SW 1271 (cell line): Measurements from ENCODE around the gene LDLRAD4.

ENCODE experiments used
- DNase-seq, 2 experiments: peaks; one replicate each; lab custom pipeline; 2025; lab: John Stamatoyannopoulos, UW

Gene LDLRAD4

GRCh38 chr18:13514558-13514957 lies 296.0 kb downstream of the LDLRAD4 start:
- DNase-seq = no peak

DNA sequence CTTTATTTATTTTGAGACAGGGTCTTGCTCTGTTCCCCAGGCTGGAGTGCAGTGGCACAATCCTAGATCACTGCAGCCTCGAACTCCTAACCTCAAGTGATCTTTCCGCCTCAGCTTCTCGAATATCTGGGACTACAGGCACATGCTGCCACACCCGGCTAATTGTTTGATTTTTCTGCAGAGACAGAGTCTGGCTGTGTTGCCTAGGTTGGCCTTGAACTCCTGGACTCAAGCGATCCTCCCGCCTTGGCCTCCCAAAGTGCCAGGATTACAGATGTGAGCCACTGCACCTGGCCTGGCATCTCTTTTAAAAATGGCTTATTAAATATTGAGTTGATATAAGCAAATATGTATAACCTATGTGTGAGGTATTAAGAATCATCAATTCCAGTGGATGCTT lies 298.3 kb downstream of the LDLRAD4 start:
- DNase-seq = no peak

GRCh38 chr18:13517369-13517768 lies 298.8 kb downstream of the LDLRAD4 start:
- DNase-seq = no peak

DNA sequence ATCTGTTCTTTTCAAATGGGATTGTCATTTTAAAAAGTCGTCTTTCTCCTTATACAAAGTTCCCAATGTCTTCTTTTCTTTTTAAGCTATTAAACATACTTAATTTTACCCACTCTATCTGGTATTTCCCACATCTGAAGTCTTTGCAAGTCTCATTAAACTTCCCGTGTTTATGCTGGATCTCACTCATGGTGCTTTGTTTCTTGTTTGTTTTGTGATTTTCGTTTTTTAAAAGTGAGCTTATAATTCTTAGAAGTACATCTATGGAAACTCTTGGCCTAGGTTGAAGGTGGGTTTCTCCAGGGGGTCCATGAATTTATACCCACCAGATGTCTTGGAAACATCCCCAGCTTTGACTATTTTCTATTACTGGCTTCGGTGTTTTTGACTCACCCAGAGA lies 299.8 kb downstream of the LDLRAD4 start:
- DNase-seq = no peak

DNA sequence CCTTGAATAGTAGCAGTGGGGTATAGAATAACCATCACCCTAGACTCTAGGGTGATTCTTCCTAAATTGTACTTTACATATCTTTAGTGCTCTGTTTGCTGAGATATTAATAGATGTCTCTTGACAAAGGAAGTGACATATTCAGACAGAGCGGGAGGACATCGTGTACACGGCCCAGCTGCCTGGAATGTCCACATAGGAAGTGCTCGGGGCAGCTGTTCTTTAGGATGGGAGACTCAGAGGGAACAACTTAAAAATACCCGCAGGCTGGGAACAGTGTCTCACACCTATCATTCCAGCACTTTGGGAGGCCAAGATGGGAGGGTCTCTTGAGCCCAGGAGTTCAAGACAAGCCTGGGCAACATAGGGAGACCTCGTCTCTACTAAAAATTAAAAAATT lies 301.7 kb downstream of the LDLRAD4 start:
- DNase-seq = no peak

DNA sequence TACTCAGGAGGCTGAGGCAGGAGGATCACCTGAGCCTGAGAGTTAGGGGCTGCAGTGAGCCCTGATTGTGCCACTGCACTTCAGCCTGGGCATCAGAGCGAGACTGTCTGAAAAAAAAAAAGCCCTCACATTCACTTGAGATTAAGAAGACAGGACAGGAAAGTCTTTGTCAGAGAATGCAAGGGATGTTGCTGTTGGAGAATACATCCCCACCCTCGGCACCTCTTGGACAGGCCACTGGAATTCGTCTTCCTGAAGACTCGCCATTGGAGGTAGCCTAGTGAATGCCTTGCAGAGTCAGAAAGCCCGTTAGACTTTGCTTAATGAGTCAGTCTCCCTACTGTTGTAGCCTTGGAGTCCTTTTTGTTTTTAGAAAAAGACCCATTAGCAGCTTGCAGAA lies 302.2 kb downstream of the LDLRAD4 start:
- DNase-seq = no peak

GRCh38 chr18:13521418-13521817 lies 302.9 kb downstream of the LDLRAD4 start:
- DNase-seq = no peak

DNA sequence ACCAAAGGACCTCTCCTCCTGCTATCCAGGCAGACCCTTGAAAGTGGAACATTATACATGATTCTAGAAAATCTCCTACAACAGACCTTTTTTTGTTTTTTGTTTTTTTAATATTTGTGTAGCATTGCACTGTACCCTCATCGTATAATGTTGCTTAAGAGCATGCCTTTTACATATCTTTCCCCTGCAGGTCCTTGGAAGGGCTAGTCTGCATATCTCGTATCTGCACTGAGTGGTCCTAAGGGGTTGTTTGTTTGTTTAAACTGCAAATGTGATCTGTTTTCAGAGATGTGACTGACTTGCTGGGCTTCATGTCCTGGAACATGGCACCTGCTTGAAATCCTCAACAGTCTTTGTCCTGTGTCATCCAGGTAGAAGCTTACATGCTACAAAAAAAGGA lies 303.7 kb downstream of the LDLRAD4 start:
- no peak for DNase-seq

DNA sequence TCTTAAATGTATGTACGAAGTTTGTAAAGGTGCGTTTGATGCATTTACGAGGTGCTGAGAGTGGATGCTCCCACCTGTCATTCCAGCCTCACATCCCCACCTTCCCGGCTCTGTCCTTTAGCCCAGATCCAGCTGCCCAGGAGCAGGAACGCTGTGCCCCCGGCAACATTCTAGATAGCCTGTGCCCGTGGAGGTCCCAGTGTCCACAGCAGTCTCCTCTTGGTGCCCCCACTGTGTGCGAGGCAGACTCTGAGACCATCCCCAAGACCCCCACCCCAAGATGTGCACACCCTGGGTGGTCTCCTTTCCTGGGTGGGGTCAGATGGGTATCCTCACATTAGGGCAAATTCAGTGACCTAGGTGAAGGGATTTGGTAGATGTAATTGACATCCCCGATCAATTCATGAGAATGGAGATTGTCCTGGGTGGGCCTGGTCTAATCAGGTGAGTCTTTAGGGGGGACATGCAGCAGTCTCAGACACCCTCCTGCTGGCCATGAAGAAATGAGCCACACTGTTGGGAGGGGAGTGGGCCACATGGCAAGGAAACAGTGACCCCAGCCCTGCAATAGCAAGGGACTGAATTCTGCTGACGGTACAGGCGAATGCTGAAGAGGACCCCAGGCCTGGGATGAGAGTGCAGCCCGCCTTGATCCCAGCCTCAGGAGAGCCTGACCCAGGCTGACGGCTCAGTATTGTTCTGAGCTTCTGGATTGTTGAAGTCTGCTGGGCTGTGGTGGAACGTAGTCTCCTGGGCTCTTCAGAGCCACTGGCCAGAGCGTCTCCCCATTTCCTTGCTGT lies 304.5 kb downstream of the LDLRAD4 start:
- no peak for DNase-seq

GRCh38 chr18:13524054-13524453 lies 305.5 kb downstream of the LDLRAD4 start:
- DNase-seq = no peak

DNA sequence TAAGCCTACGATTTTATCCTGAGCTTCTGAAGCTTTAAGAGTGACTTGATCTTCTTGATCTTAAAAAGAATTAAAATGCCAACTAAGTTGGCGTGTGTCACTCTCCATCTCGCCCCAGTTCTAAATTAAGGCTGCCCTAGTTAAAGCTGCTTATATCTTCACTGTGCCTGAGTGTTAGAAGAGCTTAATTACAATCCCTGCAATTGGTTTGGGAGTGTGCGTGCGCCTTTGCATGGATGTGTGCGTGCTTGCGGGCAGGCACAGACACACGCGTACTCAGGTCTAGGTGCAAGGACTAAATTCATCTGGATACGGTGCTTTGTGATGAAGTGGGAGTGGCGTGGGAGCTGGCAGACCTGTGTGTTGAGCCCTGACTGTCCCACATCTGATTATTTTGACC lies 306.3 kb downstream of the LDLRAD4 start:
- DNase-seq = no peak

DNA sequence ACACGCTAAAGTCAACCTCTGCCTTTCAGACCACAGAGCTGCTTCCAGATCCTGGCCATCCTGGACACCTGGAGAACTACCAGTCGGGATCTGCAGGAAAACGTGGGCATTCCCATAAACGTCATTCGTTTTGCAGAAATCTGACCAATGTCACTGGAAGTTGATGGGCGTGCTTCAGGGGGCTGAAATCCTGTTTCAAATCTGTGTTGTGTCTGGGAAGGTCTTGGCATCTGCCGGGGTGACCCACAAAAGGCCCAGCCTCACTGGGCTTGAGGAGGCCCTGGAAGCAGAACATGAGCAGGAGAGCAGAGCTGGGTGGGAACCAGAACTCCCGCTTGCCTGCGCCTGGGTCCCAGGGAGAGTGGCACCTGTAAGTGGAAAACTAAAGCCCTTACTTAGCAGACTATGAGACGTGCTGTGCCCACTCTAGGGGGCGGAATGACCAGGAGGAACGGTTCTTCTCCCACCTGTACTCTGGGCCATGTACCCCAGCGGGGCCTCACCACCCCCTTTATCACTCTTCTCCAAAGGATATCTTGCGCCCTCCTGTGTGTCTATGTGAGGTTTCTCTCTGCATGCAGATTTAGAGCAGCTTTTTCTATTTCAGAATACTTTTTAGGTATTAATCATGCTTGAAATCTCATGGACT lies 306.9 kb downstream of the LDLRAD4 start:
- no peak for DNase-seq

- no peak for DNase-seq
These were observed 308.0 kb downstream of the LDLRAD4 start for GRCh38 chr18:13526519-13526918.

DNA sequence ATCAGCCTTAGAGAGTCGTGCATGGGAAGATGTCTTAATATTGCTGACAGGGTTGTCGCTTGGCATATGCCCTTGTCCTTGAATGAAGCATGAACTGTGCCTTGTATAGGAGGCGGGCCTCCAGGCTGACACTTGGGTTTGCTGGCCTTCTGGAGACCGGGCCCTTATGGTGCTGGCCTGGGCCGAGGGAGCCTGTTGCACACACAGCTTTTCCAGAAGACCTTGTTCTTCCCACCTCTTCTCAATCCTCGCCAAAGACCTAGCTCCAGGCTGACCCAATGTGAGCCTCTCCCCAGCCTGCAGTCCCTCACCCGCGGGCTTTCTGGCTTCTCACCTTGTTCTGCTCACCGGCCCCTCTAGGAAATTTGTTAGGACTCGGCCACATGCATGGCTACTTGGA lies 308.7 kb downstream of the LDLRAD4 start:
- no peak for DNase-seq

- no peak for DNase-seq
These were observed 309.2 kb downstream of the LDLRAD4 start for GRCh38 chr18:13527730-13528129.

GRCh38 chr18:13528739-13529392 lies 310.3 kb downstream of the LDLRAD4 start:
- DNase-seq = no peak

GRCh38 chr18:13530033-13530878 lies 311.7 kb downstream of the LDLRAD4 start:
- no peak for DNase-seq

GRCh38 chr18:13530879-13531387 lies 312.4 kb downstream of the LDLRAD4 start:
- peak in 1 of 2 experiments; percentile 0 for DNase-seq

DNA sequence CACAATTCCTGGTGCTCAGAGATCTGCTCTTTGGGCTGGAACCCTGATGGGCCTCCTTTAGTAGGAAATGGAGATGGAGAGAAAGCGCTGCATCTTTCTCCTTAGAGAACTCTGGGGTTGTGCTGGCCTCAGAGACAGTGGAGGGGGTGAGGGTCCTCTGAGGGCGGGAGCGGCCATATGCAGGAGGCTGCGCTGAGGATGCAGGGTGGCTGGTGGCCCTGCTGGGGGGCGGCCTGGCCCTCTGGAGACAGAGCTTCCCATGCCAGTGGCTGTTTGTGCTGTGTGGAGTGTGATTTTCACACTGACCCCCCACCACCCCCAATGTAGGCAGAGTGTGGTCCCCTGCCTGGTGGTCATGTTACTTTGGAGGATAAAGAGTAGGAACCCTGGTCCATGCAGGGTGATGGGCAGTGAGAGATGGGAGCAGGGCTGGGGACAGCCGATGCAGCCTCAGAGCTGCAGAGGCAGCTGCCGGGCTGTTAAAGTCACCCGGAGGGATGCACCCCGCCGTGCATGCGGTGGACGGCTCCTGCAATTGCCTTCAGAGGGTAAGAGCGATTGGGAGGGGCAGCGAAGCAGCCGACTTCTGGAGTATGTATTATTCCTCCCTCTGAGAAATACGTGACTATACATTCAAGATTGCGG lies 313.2 kb downstream of the LDLRAD4 start:
- no peak for DNase-seq

DNA sequence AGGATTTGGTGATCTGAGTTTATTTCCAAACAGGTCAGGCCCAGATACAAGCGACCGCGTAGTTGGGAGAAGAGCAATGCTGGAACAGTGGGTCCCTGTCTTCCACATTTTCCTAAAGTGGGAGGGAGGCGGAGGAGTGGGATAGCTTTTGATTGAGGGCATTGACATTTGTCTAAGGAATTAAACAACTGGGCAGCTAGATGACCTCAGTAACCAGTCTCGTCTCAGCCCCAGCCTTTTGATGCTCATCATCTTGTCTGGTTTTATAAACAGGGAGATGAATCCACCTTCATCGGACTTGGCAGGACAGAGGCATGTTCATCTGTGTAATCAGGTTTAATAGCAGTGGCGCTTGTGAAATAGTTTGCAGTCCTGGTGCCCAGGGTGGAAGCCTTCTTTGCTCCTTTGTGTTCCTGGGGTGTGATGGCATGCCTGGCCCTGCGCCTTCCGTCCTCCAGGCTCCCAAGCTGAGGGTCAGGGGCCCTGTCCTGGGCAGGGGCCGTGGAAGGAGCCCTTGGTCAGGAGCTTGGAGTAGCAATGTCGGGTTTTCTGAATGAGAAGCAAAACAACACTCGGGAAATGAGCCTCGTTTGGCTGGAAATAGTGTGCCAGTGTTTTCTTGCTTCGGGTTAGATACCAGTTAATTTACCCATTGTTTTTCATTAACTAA lies 314.0 kb downstream of the LDLRAD4 start:
- DNase-seq = no peak

DNA sequence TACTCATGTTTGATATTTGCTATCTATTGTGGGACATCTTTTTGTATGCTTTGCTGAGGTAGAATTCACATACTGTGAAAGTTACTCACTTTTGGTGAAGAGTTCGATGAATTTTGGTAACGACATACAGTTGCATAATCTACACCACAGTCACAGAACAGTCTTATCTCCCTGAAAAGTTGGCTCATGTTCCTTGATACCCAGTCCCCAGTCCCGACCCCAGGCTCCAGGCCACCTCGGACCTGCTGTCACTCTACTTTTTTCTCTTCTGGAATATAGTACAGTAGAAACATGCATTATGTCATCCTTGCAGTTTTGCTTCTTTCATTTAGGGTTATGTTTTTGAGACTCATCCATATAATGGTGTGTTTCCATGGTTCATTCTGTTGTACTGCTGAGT lies 316.1 kb downstream of the LDLRAD4 start:
- DNase-seq = no peak
